ENCODE measurements around the gene SEPTIN5.
"Not testable (repeated sequence)": the region's sequence is repeated elsewhere in the genome, so short reads cannot be mapped to it uniquely, and the experiment has no call there.

Gene SEPTIN5

DNA sequence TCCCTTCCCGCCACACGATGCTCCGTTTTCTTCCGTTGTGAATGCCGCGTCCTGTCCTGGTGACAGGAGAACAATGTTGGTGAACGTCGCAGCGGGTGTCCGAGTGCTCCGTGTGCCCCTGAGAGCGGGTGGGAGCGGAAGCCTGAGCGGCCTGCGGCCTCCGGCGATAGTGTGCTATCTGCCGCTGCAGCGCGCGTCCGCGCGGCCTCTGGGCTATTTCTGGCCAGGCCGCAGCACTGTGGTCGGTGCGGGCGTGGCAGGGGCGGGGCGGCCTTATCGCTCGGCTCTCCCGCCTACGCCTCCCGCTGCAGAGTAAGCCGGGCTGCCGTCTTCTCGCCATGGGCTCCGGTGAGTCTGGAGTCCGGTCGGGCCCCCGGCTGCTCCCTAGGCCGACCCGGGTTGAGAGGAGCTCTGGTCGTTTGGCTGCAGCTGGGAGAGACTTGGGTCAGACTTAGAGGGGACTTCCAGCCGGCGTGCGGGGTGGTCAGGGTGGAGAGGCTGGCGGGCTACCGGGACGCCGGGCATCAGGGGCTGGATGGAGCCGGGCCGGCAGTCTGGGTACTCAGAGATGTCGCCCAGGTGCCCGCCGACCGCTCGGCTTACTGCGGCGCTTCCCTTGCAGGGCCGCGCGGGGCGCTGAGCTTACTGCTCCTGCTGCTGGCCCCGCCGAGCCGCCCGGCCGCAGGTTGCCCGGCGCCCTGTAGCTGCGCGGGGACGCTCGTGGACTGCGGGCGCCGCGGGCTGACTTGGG lies 9.1 kb downstream of the SEPTIN5 start, which contains the start of gene GP1BB:
Gene GP1BB (plus strand): TSS at position 308 of the 751 bp plus-strand sequence. CDS start 31 bp downstream, at position 339.
- Histone ChIP-seq H3K4me1 (peaks cover 6% of the 10 kb centered on the region), H3K27me3 (ENCODE audit: low read depth) (peaks cover 14% of the 10 kb centered on the region), H3K36me3 (replicated peaks) (peaks cover 19% of the 10 kb centered on the region), H3K9me3 (no peaks in the 10 kb centered on the region), H3K4me3 (no peak within 1 kb of the TSS; the same call in 1 of the 2 replicates)
- DNase-seq (ENCODE audit: low spot score in 2 of 2) = peak in 1 of 2 experiments; percentile 49
- in situ Hi-C loops (cut with MboI; ENCODE audit: low sequenced_read_pairs) = no loop called here

DNA sequence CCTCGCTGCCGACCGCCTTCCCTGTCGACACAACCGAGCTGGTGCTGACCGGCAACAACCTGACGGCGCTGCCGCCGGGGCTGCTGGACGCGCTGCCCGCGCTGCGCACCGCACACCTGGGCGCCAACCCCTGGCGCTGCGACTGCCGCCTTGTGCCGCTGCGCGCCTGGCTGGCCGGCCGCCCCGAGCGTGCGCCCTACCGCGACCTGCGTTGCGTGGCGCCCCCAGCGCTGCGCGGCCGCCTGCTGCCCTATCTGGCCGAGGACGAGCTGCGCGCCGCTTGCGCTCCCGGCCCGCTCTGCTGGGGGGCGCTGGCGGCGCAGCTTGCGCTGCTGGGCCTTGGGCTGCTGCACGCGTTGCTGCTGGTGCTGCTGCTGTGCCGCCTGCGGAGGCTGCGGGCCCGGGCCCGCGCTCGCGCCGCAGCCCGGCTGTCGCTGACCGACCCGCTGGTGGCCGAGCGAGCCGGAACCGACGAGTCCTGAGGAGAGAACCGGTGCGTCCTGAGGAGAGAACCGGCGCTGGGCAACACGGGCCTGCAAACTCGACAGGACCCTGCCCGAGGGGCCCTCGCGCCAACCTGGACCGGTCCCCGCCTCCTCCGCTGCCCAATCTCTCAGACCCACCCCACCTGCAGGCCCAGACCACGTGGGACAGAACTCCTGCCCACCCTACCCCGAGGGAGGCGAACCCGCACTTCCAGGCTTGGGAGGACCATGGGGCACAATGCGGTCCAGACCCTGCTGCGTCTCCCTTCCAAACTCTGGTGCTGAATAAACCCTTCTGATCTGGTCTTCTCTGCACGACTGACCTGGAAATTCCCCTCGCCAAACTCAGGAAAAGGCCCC lies 9.9 kb downstream of the SEPTIN5 start:
- in situ Hi-C loops (cut with MboI; ENCODE audit: low sequenced_read_pairs) = no loop called here
- H3K9me3 ChIP-seq = no peaks in the 10 kb centered on the region
- H3K36me3 ChIP-seq (replicated peaks) = peaks cover 19% of the 10 kb centered on the region
- H3K4me1 ChIP-seq = peaks cover 6% of the 10 kb centered on the region
- DNase-seq (ENCODE audit: low spot score in 2 of 2) = peak; percentile 40 to 73
- H3K27me3 ChIP-seq (ENCODE audit: low read depth) = peaks cover 19% of the 10 kb centered on the region
- H3K4me3 ChIP-seq = no peak overlapping the region; the same call in 1 of the 2 replicates

DNA sequence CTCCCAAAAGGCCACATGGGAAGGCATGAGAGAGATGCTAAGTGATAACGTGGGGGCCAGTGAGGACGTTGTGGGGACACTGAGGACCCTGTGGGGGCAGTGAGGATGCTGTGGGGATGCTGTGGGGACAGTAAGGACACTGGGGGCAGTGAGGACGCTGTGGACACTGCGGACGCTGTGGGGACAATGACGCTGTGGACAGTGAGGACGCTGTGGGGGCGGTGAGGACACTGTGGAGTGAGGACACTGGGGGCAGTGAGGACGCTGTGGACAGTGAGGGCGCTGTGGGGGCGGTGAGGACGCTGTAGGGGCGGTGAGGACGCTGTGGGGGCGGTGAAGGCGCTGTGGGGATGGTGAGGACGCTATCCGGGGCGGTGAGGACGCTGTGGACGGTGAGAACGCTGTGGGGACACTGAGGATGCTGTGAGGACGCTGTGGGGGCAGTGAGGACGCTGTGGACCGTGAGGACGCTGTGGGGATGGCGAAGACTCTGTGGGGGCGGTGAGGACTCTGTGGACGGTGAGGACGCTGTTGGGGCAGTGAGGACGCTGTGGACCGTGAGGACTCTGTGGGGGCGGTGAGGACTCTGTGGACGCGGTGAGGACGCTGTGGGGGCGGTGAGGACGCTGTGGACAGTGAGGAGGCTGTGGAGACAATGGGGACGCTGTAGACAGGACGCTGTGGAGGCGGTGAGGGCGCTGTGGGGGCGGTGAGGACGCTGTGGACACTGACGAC lies 10.8 kb downstream of the SEPTIN5 start:
- in situ Hi-C loops (cut with MboI; ENCODE audit: low sequenced_read_pairs) = no loop called here
- peaks cover 19% of the 10 kb centered on the region for H3K27me3 ChIP-seq (ENCODE audit: low read depth)
- H3K4me1 ChIP-seq = peaks cover 6% of the 10 kb centered on the region
- no peak overlapping the region for H3K4me3 ChIP-seq
- peaks cover 11% of the 10 kb centered on the region for H3K36me3 ChIP-seq (replicated peaks)
- no peaks in the 10 kb centered on the region for H3K9me3 ChIP-seq
- DNase-seq (ENCODE audit: low spot score in 2 of 2) = no peak

GRCh38 chr22:19726064-19726788 lies 11.9 kb downstream of the SEPTIN5 start:
- DNase-seq (ENCODE audit: low spot score in 2 of 2); in situ Hi-C loops (cut with MboI; ENCODE audit: low sequenced_read_pairs); H3K4me1 ChIP-seq; H3K36me3 ChIP-seq (replicated peaks); H3K4me3 ChIP-seq; H3K9me3 ChIP-seq: not testable (repeated sequence)
- H3K27me3 ChIP-seq (ENCODE audit: low read depth) = peaks cover 19% of the 10 kb centered on the region

- Histone ChIP-seq H3K4me1 (peaks cover 6% of the 10 kb centered on the region), H3K27me3 (ENCODE audit: low read depth) (peaks cover 19% of the 10 kb centered on the region)
- in situ Hi-C loops (cut with MboI; ENCODE audit: low sequenced_read_pairs) = no loop called here
These were observed 13.2 kb downstream of the SEPTIN5 start for GRCh38 chr22:19727310-19728150.

GRCh38 chr22:19728271-19728670 lies 14.0 kb downstream of the SEPTIN5 start:
- Histone ChIP-seq H3K27me3 (ENCODE audit: low read depth) (peaks cover 19% of the 10 kb centered on the region), H3K36me3 (replicated peaks) (no peaks in the 10 kb centered on the region)

More at GRCh38 chr22:19727310-19728150, 13.2 kb downstream of the SEPTIN5 start:
- DNase-seq (ENCODE audit: low spot score in 2 of 2) = no peak
- H3K9me3 ChIP-seq = no peaks in the 10 kb centered on the region; the same call in 1 of the 2 replicates
- H3K4me3 ChIP-seq = no peak overlapping the region
- peaks cover 4% of the 10 kb centered on the region; the same call in 1 of the 2 replicates for H3K36me3 ChIP-seq (replicated peaks)

DNA sequence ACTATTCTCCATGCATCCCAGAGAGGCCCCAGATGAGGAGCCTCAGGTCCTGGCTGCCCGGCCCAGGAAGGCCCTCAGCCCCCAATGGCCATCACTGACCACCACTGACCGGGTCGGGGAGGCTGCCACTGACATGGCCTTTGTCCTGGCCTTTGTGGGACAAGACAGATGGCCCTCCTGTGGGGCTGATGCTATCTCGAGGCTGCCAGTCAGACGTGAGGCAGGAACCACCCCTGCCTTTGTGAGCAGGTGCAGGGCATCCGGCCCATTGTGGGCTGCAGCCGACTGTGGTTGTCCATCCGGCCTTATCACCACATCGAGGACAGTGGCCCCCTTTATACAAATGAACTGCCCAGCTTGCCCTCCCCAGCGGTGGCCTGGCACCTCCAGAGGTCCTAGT lies 14.5 kb downstream of the SEPTIN5 start:
- peaks cover 19% of the 10 kb centered on the region for H3K27me3 ChIP-seq (ENCODE audit: low read depth)
- no peaks in the 10 kb centered on the region; the same call in 1 of the 2 replicates for H3K4me1 ChIP-seq
- no peak for DNase-seq (ENCODE audit: low spot score in 2 of 2)
- H3K4me3 ChIP-seq = no peak overlapping the region
- in situ Hi-C loops (cut with MboI; ENCODE audit: low sequenced_read_pairs) = no loop called here
- H3K9me3 ChIP-seq = no peaks in the 10 kb centered on the region; the same call in 1 of the 2 replicates
- no peaks in the 10 kb centered on the region for H3K36me3 ChIP-seq (replicated peaks)

More at GRCh38 chr22:19728271-19728670, 14.0 kb downstream of the SEPTIN5 start:
- no peaks in the 10 kb centered on the region; the same call in 1 of the 2 replicates for H3K9me3 ChIP-seq
- DNase-seq (ENCODE audit: low spot score in 2 of 2) = no peak
- no peak overlapping the region for H3K4me3 ChIP-seq
- in situ Hi-C loops (cut with MboI; ENCODE audit: low sequenced_read_pairs) = no loop called here
- H3K4me1 ChIP-seq = peaks cover 3% of the 10 kb centered on the region

GRCh38 chr22:19729507-19729906 lies 15.2 kb downstream of the SEPTIN5 start:
- Histone ChIP-seq H3K4me3 (no peak overlapping the region), H3K36me3 (replicated peaks) (no peaks in the 10 kb centered on the region), H3K4me1 (no peaks in the 10 kb centered on the region), H3K27me3 (ENCODE audit: low read depth) (peaks cover 16% of the 10 kb centered on the region), H3K9me3 (no peaks in the 10 kb centered on the region; the same call in 1 of the 2 replicates)
- in situ Hi-C loops (cut with MboI; ENCODE audit: low sequenced_read_pairs) = no loop called here
- no peak for DNase-seq (ENCODE audit: low spot score in 2 of 2)

- DNase-seq (ENCODE audit: low spot score in 2 of 2) = no peak
- H3K4me1 ChIP-seq = no peaks in the 10 kb centered on the region
- no peak overlapping the region for H3K4me3 ChIP-seq
- no peaks in the 10 kb centered on the region; the same call in 1 of the 2 replicates for H3K9me3 ChIP-seq
- peaks cover 13% of the 10 kb centered on the region for H3K27me3 ChIP-seq (ENCODE audit: low read depth)
- in situ Hi-C loops (cut with MboI; ENCODE audit: low sequenced_read_pairs) = loop anchor here (5.0 kb wide), 1 partner anchor 182 kb away; no protein-coding TSS in a partner anchor
- no peaks in the 10 kb centered on the region for H3K36me3 ChIP-seq (replicated peaks)
These were observed 15.9 kb downstream of the SEPTIN5 start for GRCh38 chr22:19730198-19730597.

- peak overlapping the region; percentile 38 for H3K4me3 ChIP-seq
- no peaks in the 10 kb centered on the region for H3K4me1 ChIP-seq
- no peaks in the 10 kb centered on the region for H3K36me3 ChIP-seq (replicated peaks)
- in situ Hi-C loops (cut with MboI; ENCODE audit: low sequenced_read_pairs) = loop anchor here (5.0 kb wide), 1 partner anchor 181 kb away; no protein-coding TSS in a partner anchor
- H3K9me3 ChIP-seq = no peaks in the 10 kb centered on the region; the same call in 1 of the 2 replicates
- DNase-seq (ENCODE audit: low spot score in 2 of 2) = peak; percentile 69 to 93
- peaks cover 13% of the 10 kb centered on the region for H3K27me3 ChIP-seq (ENCODE audit: low read depth)
These were observed 16.5 kb downstream of the SEPTIN5 start for GRCh38 chr22:19730655-19731360.

- Histone ChIP-seq H3K27me3 (ENCODE audit: low read depth) (peaks cover 13% of the 10 kb centered on the region), H3K4me3 (no peak overlapping the region; the same call in 1 of the 2 replicates), H3K36me3 (replicated peaks) (no peaks in the 10 kb centered on the region), H3K4me1 (no peaks in the 10 kb centered on the region), H3K9me3 (no peaks in the 10 kb centered on the region; the same call in 1 of the 2 replicates)
- in situ Hi-C loops (cut with MboI; ENCODE audit: low sequenced_read_pairs) = loop anchor here (5.0 kb wide), 1 partner anchor 181 kb away; no protein-coding TSS in a partner anchor
- DNase-seq (ENCODE audit: low spot score in 2 of 2) = no peak
These were observed 17.2 kb downstream of the SEPTIN5 start for GRCh38 chr22:19731361-19732135.

All from HAP-1 (cell line).